Fibroblast of mammary gland (primary cell): ENCODE results near the gene RSAD2.
"Not testable (repeated sequence)": the region's sequence is repeated elsewhere in the genome, so short reads cannot be mapped to it uniquely, and the experiment has no call there.

Experiments used
- DNase-seq: peaks from one replicate; pipeline ENCODE4 v3.0.0-alpha.2; 2010; ENCODE audit warnings: low read depth
- H3K4me3 ChIP-seq: 2 replicates; pipeline ENCODE4 v1.5.1; 2011; ENCODE audit warnings: low read depth, mild to moderate bottlenecking, low read length, moderate library complexity; ENCODE audit not compliant: control insufficient read depth
- CTCF ChIP-seq: conservative IDR thresholded peaks from 2 replicates; pipeline ENCODE4 v1.5.1; 2011; ENCODE audit warnings: low read depth, low read length, inconsistent platforms; ENCODE audit not compliant: control insufficient read depth, insufficient read depth

The RSAD2 gene

GRCh38 chr2:6846967-6847681, 30.5 kb upstream of the RSAD2 start:
- DNase-seq: peak; percentile 45
- TF ChIP-seq CTCF: no peak
- no peak overlapping the region for H3K4me3 ChIP-seq

- no peak overlapping the region for H3K4me3 ChIP-seq
- TF ChIP-seq CTCF: no peak
- no peak for DNase-seq
These were observed 25.4 kb upstream of the RSAD2 start for GRCh38 chr2:6852195-6852594.

- no peak for DNase-seq
- no peak for TF ChIP-seq CTCF
- no peak overlapping the region for H3K4me3 ChIP-seq
These were observed 23.2 kb upstream of the RSAD2 start for GRCh38 chr2:6854416-6854815.

- no peak for TF ChIP-seq CTCF
- no peak overlapping the region for H3K4me3 ChIP-seq
- DNase-seq: no peak
These were observed 21.6 kb upstream of the RSAD2 start for GRCh38 chr2:6855860-6856547.

GRCh38 chr2:6856548-6856920, 21.0 kb upstream of the RSAD2 start:
- no peak for DNase-seq
- TF ChIP-seq CTCF: no peak
- H3K4me3 ChIP-seq: no peak overlapping the region

GRCh38 chr2:6858466-6859027, 19.0 kb upstream of the RSAD2 start:
- DNase-seq: not testable (repeated sequence)

GRCh38 chr2:6860296-6860695, 17.3 kb upstream of the RSAD2 start:
- no peak for DNase-seq
- TF ChIP-seq CTCF: no peak
- no peak overlapping the region for H3K4me3 ChIP-seq

More at GRCh38 chr2:6858466-6859027, 19.0 kb upstream of the RSAD2 start:
- H3K4me3 ChIP-seq: not testable (repeated sequence)
